ENCODE data around the gene APBB1IP. TPM values are rescaled to one million over a fixed set of nuclear protein-coding genes. Genes with fewer than 3 reads are reported as not detected.

Gene APBB1IP
- total RNA-seq, 2 experiments from 2014 or later = 44.5 to 45.6 TPM

- Mint-ChIP-seq H3K27me3 (no peaks in the 10 kb centered on the region), H3K4me1 (ENCODE audit: low read depth) (peaks cover 37% of the 10 kb centered on the region), H3K9me3 (peaks cover 3% of the 10 kb centered on the region), H3K27ac (no peak overlapping the region), H3K4me3 (no peak overlapping the region), H3K36me3 (ENCODE audit: low read depth) (peaks cover 96% of the 10 kb centered on the region)
- H3K27me3 ChIP-seq (ENCODE audit: control insufficient read depth in 1 of 2, insufficient read depth in 2 of 2, low read length in 2 of 2) = no peaks in the 10 kb centered on the region
- intact Hi-C loops (cut with DNase I, micrococcal nuclease) = no loop called here
- peaks cover 88% of the 10 kb centered on the region for H3K36me3 ChIP-seq (ENCODE audit: insufficient read depth, low read length)
- ATAC-seq (ENCODE audit: poor library complexity) (no peak), DNase-seq (peak in 1 of 14 experiments; percentile 28)
- no peak overlapping the region for H3K27ac ChIP-seq (ENCODE audit: low read depth in 1 of 2, low read length in 2 of 2)
- no peaks in the 10 kb centered on the region for H3K9me3 ChIP-seq (ENCODE audit: control insufficient read depth in 1 of 2, insufficient read depth in 1 of 2, low read length in 2 of 2)
- ChIA-PET CTCF (interaction anchor here (1.0 to 1.1 kb wide), 2 partner anchors 12 to 14 kb away, joined by 3 to 4 read pairs; no protein-coding TSS in a partner anchor), POLR2A (interaction anchor here (0.6 kb wide), 1 partner anchor 30 kb away, joined by 3 read pairs; no protein-coding TSS in a partner anchor)
- no peak overlapping the region for H3K4me3 ChIP-seq (ENCODE audit: low read length)
- no peaks in the 10 kb centered on the region for H3K4me1 ChIP-seq (ENCODE audit: insufficient read depth, low read length)
- no peak for TF ChIP-seq CTCF (IDR thresholded peaks at IDR 0.05)
Observed at GRCh38 chr10:26520575-26520974, 82.4 kb downstream of the APBB1IP start.

GRCh38 chr10:26524161-26524896 lies 86.2 kb downstream of the APBB1IP start:
- CTCF ChIA-PET = no interaction called here
- Mint-ChIP-seq H3K27me3 (no peaks in the 10 kb centered on the region), H3K4me3 (no peak overlapping the region), H3K9me3 (peaks cover under 1% of the 10 kb centered on the region), H3K4me1 (ENCODE audit: low read depth) (peaks cover 33% of the 10 kb centered on the region), H3K36me3 (ENCODE audit: low read depth) (peaks cover 93% of the 10 kb centered on the region), H3K27ac (peak overlapping the region; percentile 71)
- H3K4me3 ChIP-seq (ENCODE audit: low read length) = no peak overlapping the region
- DNase-seq (no peak), ATAC-seq (ENCODE audit: poor library complexity) (no peak)
- TF ChIP-seq CTCF (IDR thresholded peaks at IDR 0.05) = no peak
- intact Hi-C loops (cut with DNase I, micrococcal nuclease) = no loop called here
- H3K9me3 ChIP-seq (ENCODE audit: control insufficient read depth in 1 of 2, insufficient read depth in 1 of 2, low read length in 2 of 2) = no peaks in the 10 kb centered on the region
- POLR2A ChIA-PET = no interaction called here
- no peaks in the 10 kb centered on the region for H3K4me1 ChIP-seq (ENCODE audit: insufficient read depth, low read length)
- no peaks in the 10 kb centered on the region for H3K27me3 ChIP-seq (ENCODE audit: control insufficient read depth in 1 of 2, insufficient read depth in 2 of 2, low read length in 2 of 2)
- no peak overlapping the region for H3K27ac ChIP-seq (ENCODE audit: low read depth in 1 of 2, low read length in 2 of 2)
- H3K36me3 ChIP-seq (ENCODE audit: insufficient read depth, low read length) = peaks cover 83% of the 10 kb centered on the region

- H3K9me3 Mint-ChIP-seq = no peaks in the 10 kb centered on the region
- no peak for ATAC-seq (ENCODE audit: poor library complexity)
- H3K4me3 Mint-ChIP-seq = no peak overlapping the region
- TF ChIP-seq CTCF (IDR thresholded peaks at IDR 0.05) = no peak
- Histone ChIP-seq H3K4me3 (ENCODE audit: low read length) (no peak overlapping the region), H3K27ac (ENCODE audit: low read depth in 1 of 2, low read length in 2 of 2) (no peak overlapping the region), H3K36me3 (ENCODE audit: insufficient read depth, low read length) (peaks cover 81% of the 10 kb centered on the region), H3K27me3 (ENCODE audit: control insufficient read depth in 1 of 2, insufficient read depth in 2 of 2, low read length in 2 of 2) (no peaks in the 10 kb centered on the region), H3K9me3 (ENCODE audit: control insufficient read depth in 1 of 2, insufficient read depth in 1 of 2, low read length in 2 of 2) (no peaks in the 10 kb centered on the region), H3K4me1 (ENCODE audit: insufficient read depth, low read length) (no peaks in the 10 kb centered on the region)
- H3K27ac Mint-ChIP-seq = peak overlapping the region; percentile 73
- ChIA-PET CTCF (no interaction called here), POLR2A (no interaction called here)
- no peak for DNase-seq
- no peaks in the 10 kb centered on the region for H3K27me3 Mint-ChIP-seq
- H3K36me3 Mint-ChIP-seq (ENCODE audit: low read depth) = peaks cover 88% of the 10 kb centered on the region
- peaks cover 30% of the 10 kb centered on the region for H3K4me1 Mint-ChIP-seq (ENCODE audit: low read depth)
- intact Hi-C loops (cut with DNase I, micrococcal nuclease) = no loop called here
Observed at GRCh38 chr10:26525586-26525985, 87.4 kb downstream of the APBB1IP start.

Measured in CD4-positive, alpha-beta T cell (primary cell).